SK-N-SH (cell line): ENCODE results near the gene OTOP1. TPM values are rescaled to one million over a fixed set of nuclear protein-coding genes. Genes with fewer than 3 reads are reported as not detected.

Source experiments
- CTCF ChIA-PET: fragments of 300-600, 350-600 bp; formaldehyde crosslinking; extraction: SDS; loops from one replicate; lab custom pipeline; 2021; lab: Yijun Ruan, JAX
- POLR2A ChIA-PET: fragments of 350-600 bp; sonication (Branson Sonifier 250); formaldehyde crosslinking; extraction: SDS; loops from one replicate; lab custom pipeline; 2020; ENCODE audit warnings: antibody characterized with exemption, inconsistent platforms; lab: Yijun Ruan, JAX
- DNase-seq: peaks from one replicate; pipeline ENCODE4 v3.0.0; 2012
- H2AFZ ChIP-seq: fragments of 200-600 bp; sonication (generic); 2 replicates; pipeline ENCODE4 v1.8.1; 2016; ENCODE audit warnings: antibody characterized with exemption, mild to moderate bottlenecking, low read depth
- H3F3A ChIP-seq: fragments of 200-600 bp; sonication (generic); replicated peaks from 2 replicates; pipeline ENCODE3; 2016; ENCODE audit warnings: antibody characterized with exemption, mild to moderate bottlenecking; ENCODE audit not compliant: insufficient read depth
- H3K27ac ChIP-seq, 2 experiments: fragments of 200-500 bp in 1 of 2; fragments of 200-600 bp in 1 of 2; sonication (Bioruptor generic) in 1 of 2; sonication (generic), shearing (Covaris generic) in 1 of 2; 2 replicates each; pipeline versions ENCODE4 v1.5.1 to v1.6.1; 2014 to 2016; ENCODE audit warnings: low read depth in 2 of 2, inconsistent platforms in 1 of 2, low read length in 1 of 2, mild to moderate bottlenecking in 1 of 2, mixed read lengths in 1 of 2
- H3K27me3 ChIP-seq: fragments of 200-600 bp; sonication (generic), shearing (Covaris generic); 2 replicates; pipeline ENCODE4 v1.6.1; 2016; ENCODE audit warnings: mixed run types; ENCODE audit not compliant: insufficient read depth
- H3K36me3 ChIP-seq, 2 experiments: fragments of 200-500 bp in 1 of 2; fragments of 200-600 bp in 1 of 2; sonication (Bioruptor generic) in 1 of 2; sonication (generic) in 1 of 2; replicated peaks in 1 of 2; 2 replicates each; pipeline versions ENCODE3 to v1.5.1; 2014 to 2016; ENCODE audit warnings: low read length in 1 of 2, mild to moderate bottlenecking in 1 of 2; ENCODE audit not compliant: insufficient read depth in 2 of 2, control insufficient read depth in 1 of 2
- H3K4me1 ChIP-seq, 2 experiments: fragments of 200-500 bp in 1 of 2; fragments of 200-600 bp in 1 of 2; sonication (Bioruptor generic) in 1 of 2; sonication (generic), shearing (Covaris generic) in 1 of 2; 2 replicates each; pipeline versions ENCODE4 v1.5.1 to v1.6.1; 2014 to 2016; ENCODE audit warnings: low read depth in 1 of 2, low read length in 1 of 2, mixed run types in 1 of 2; ENCODE audit not compliant: insufficient read depth in 2 of 2, control insufficient read depth in 1 of 2
- H3K4me2 ChIP-seq: fragments of 200-600 bp; sonication (generic), shearing (Covaris generic); 2 replicates; pipeline ENCODE4 v1.6.1; 2017; ENCODE audit warnings: mixed run types
- H3K4me3 ChIP-seq, 2 experiments: fragments of 200-500 bp in 1 of 2; fragments of 200-600 bp in 1 of 2; sonication (Bioruptor generic) in 1 of 2; sonication (generic), shearing (Covaris generic) in 1 of 2; 2 replicates each; pipeline versions ENCODE4 v1.5.1 to v1.8.1; 2014 to 2016; ENCODE audit warnings: low read depth in 2 of 2, inconsistent platforms in 1 of 2, low read length in 1 of 2, mild to moderate bottlenecking in 1 of 2, mixed read lengths in 1 of 2, moderate library complexity in 1 of 2
- H3K79me2 ChIP-seq: fragments of 200-600 bp; sonication (generic); 2 replicates; pipeline ENCODE4 v1.8.1; 2017; ENCODE audit warnings: mild to moderate bottlenecking; ENCODE audit not compliant: insufficient read depth
- H3K9ac ChIP-seq: fragments of 200-600 bp; sonication (generic); 2 replicates; pipeline ENCODE4 v1.6.1; 2017; ENCODE audit warnings: mixed run types
- H3K9me2 ChIP-seq: fragments of 200-600 bp; sonication (generic); 2 replicates; pipeline ENCODE4 v1.6.1; 2017; ENCODE audit warnings: mixed run types
- H3K9me3 ChIP-seq: fragments of 200-600 bp; sonication (generic); 2 replicates; pipeline ENCODE4 v1.6.1; 2017; ENCODE audit warnings: mixed run types, mild to moderate bottlenecking, moderate library complexity
- H4K20me1 ChIP-seq: fragments of 200-600 bp; sonication (generic); 2 replicates; pipeline ENCODE4 v1.6.1; 2017; ENCODE audit warnings: mild to moderate bottlenecking, mixed run types; ENCODE audit not compliant: insufficient read depth
- CHD2 ChIP-seq: fragments of 150-350 bp; IDR thresholded peaks from 2 replicates; pipeline ENCODE4 v1.6.1; 2018; ENCODE audit warnings: low read length; ENCODE audit not compliant: partially characterized antibody
- ELF1 ChIP-seq: IDR thresholded peaks from 2 replicates; pipeline ENCODE4 v1.4.0; 2012
- EP300 ChIP-seq, 2 experiments: IDR thresholded peaks; 2 replicates each; pipeline versions ENCODE4 v1.4.0 to v1.6.1; 2012; ENCODE audit warnings: borderline replicate concordance in 1 of 2, low read depth in 1 of 2, low read length in 1 of 2
- FOSL2 ChIP-seq: IDR thresholded peaks from 2 replicates; pipeline ENCODE4 v1.4.0; 2012; ENCODE audit warnings: low read depth, mild to moderate bottlenecking, moderate library complexity, borderline replicate concordance
- FOXM1 ChIP-seq: IDR thresholded peaks from 2 replicates; pipeline ENCODE4 v1.4.0; 2012; ENCODE audit warnings: low read depth, mild to moderate bottlenecking
- JUND ChIP-seq: IDR thresholded peaks from 2 replicates; pipeline ENCODE4 v1.4.0; 2012
- POLR2AphosphoS5 ChIP-seq: IDR thresholded peaks from 2 replicates; pipeline ENCODE4 v1.6.1; 2012; ENCODE audit warnings: low read depth, low read length
- RAD21 ChIP-seq: IDR thresholded peaks from 2 replicates; pipeline ENCODE4 v1.6.1; 2012; ENCODE audit warnings: mild to moderate bottlenecking, low read length
- RFX5 ChIP-seq: IDR thresholded peaks from 2 replicates; pipeline ENCODE4 v1.6.1; 2012; ENCODE audit warnings: mild to moderate bottlenecking, improper control_type of control experiment, low read length
- RXRA ChIP-seq: IDR thresholded peaks from 2 replicates; pipeline ENCODE4 v1.4.0; 2012; ENCODE audit warnings: low read depth, mild to moderate bottlenecking, borderline replicate concordance
- TAF1 ChIP-seq: IDR thresholded peaks from 2 replicates; pipeline ENCODE4 v1.6.1; 2012; ENCODE audit warnings: low read depth, mild to moderate bottlenecking, low read length, moderate library complexity, borderline replicate concordance
- TEAD4 ChIP-seq: IDR thresholded peaks from 2 replicates; pipeline ENCODE4 v1.4.0; 2012; ENCODE audit warnings: mild to moderate bottlenecking, borderline replicate concordance; ENCODE audit not compliant: insufficient read depth
- WGBS: methylation state at CpG from one replicate; pipeline ENCODE4 v1.1.6; 2017; ENCODE audit warnings: low lambda C conversion rate; 5-methylcytosine and 5-hydroxymethylcytosine counted together
- polyA plus RNA-seq, 3 experiments: library from polyadenylated mRNA; depleted of rRNA; stranded (reverse); fragments of >200 nt; gene quantifications; 2 replicates each; pipeline ENCODE4 v1.2.3, GENCODE V29; 2012
- TF ChIP-seq, protein P1 (sequence below): IDR thresholded peaks from 2 replicates; pipeline ENCODE4 v1.4.0; 2012; ENCODE audit warnings: low read depth, borderline replicate concordance
- TF ChIP-seq, protein P2 (sequence below): IDR thresholded peaks from 2 replicates; pipeline ENCODE4; 2012
- TF ChIP-seq, protein P3 (sequence below): fragments of 200-600 bp; sonication (generic); IDR thresholded peaks from 2 replicates; pipeline ENCODE4 v1.6.1; 2017; ENCODE audit warnings: antibody characterized with exemption, mild to moderate bottlenecking, moderate library complexity
- TF ChIP-seq, protein P4 (sequence below): IDR thresholded peaks from 2 replicates; pipeline ENCODE4 v1.4.0; 2012; ENCODE audit warnings: low read depth

The OTOP1 gene
- polyA plus RNA-seq, 1 of the 3 experiments (the other 2 are of a cell fraction) = not detected

DNA sequence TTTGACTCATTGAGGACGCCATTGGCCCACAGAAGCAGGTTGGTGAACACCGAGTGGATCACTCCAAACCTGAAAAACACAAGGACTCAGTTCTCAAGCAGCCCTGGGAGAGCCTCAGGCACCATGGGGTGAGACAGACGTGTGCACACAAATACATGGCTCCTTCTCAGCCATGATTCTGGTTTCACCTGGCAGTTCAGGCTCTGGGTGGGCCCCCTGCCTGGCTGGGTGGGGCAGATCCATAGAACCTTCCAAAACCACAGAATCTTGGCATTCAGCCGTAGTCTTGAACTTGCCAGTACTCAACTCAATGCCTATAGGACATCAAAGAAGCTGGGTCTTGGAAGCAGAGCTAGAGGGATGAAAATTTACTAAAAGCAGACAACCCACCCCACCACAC is 24.2 kb downstream of the OTOP1 start:
- CTCF ChIA-PET = no interaction called here
- POLR2A ChIA-PET = no interaction called here
- WGBS = 0% methylated on average over 1 of the region's 4 CpGs

DNA sequence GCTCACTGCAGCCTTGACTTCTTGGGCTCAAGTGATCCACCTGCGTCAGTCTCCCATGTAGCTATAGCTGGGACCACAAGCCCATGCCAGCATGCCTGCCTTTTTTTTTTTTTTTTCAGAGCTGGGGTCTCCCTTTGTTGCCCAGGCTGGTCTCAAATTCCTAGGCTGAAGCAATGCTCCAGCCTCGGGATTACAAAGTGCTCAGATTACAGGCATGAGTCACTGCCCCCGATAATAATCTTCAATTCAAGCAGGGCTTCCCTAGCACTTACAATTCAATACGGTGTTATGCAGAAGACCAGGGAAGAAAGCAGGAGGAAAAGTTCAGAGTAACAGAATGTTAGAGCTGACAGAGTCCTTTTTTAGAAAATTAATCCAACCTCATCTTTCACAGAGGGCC is 26.1 kb downstream of the OTOP1 start:
- 3% methylated on average over 4 of the region's 4 CpGs for WGBS
- ChIA-PET CTCF (interaction anchor here (1.2 kb wide), 2 partner anchors 18 to 23 kb away, joined by 3 to 5 read pairs; no protein-coding TSS in a partner anchor), POLR2A (no interaction called here)
- Histone ChIP-seq H3K9me2 (no peaks in the 10 kb centered on the region), H3K36me3 (no peaks in the 10 kb centered on the region)
- TF ChIP-seq POLR2AphosphoS5 = no peak
- TF ChIP-seq, protein P1, sequence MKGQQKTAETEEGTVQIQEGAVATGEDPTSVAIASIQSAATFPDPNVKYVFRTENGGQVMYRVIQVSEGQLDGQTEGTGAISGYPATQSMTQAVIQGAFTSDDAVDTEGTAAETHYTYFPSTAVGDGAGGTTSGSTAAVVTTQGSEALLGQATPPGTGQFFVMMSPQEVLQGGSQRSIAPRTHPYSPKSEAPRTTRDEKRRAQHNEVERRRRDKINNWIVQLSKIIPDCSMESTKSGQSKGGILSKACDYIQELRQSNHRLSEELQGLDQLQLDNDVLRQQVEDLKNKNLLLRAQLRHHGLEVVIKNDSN = no peak
- no peak for TF ChIP-seq ELF1
- TF ChIP-seq CHD2 = no peak
- TF ChIP-seq FOXM1 = no peak
- TF ChIP-seq RFX5 = no peak
- TF ChIP-seq FOSL2 = peak; percentile 34; the same call in 1 of the 2 replicates
- TF ChIP-seq, protein P2, sequence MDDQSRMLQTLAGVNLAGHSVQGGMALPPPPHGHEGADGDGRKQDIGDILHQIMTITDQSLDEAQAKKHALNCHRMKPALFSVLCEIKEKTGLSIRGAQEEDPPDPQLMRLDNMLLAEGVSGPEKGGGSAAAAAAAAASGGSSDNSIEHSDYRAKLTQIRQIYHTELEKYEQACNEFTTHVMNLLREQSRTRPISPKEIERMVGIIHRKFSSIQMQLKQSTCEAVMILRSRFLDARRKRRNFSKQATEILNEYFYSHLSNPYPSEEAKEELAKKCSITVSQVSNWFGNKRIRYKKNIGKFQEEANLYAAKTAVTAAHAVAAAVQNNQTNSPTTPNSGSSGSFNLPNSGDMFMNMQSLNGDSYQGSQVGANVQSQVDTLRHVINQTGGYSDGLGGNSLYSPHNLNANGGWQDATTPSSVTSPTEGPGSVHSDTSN = no peak
- no peak for TF ChIP-seq RAD21
- TF ChIP-seq, protein P3, sequence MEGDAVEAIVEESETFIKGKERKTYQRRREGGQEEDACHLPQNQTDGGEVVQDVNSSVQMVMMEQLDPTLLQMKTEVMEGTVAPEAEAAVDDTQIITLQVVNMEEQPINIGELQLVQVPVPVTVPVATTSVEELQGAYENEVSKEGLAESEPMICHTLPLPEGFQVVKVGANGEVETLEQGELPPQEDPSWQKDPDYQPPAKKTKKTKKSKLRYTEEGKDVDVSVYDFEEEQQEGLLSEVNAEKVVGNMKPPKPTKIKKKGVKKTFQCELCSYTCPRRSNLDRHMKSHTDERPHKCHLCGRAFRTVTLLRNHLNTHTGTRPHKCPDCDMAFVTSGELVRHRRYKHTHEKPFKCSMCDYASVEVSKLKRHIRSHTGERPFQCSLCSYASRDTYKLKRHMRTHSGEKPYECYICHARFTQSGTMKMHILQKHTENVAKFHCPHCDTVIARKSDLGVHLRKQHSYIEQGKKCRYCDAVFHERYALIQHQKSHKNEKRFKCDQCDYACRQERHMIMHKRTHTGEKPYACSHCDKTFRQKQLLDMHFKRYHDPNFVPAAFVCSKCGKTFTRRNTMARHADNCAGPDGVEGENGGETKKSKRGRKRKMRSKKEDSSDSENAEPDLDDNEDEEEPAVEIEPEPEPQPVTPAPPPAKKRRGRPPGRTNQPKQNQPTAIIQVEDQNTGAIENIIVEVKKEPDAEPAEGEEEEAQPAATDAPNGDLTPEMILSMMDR = no peak
- TF ChIP-seq JUND = 0 out of 2 replicates have a peak, but pooled peaks have one; percentile 15
- TF ChIP-seq TEAD4 = no peak
- TF ChIP-seq, all 33 proteins: peak for 2
- no peak overlapping the region for H3K9ac ChIP-seq
- no peaks in the 10 kb centered on the region for H3K79me2 ChIP-seq
- H3K4me1 ChIP-seq = no peaks in the 10 kb centered on the region
- H2AFZ ChIP-seq = no peak overlapping the region
- no peak overlapping the region for H3K4me3 ChIP-seq
- peaks cover 63% of the 10 kb centered on the region for H3K27me3 ChIP-seq
- no peaks in the 10 kb centered on the region for H3K9me3 ChIP-seq
- no peak overlapping the region for H3K27ac ChIP-seq
- no peaks in the 10 kb centered on the region for H4K20me1 ChIP-seq
- no peak for DNase-seq
- no peak overlapping the region for H3K4me2 ChIP-seq
- H3F3A ChIP-seq = no peaks in the 10 kb centered on the region

More for the DNA sequence above, 24.2 kb downstream of the OTOP1 start:
- H3K36me3 ChIP-seq = no peaks in the 10 kb centered on the region
- no peak overlapping the region for H2AFZ ChIP-seq
- no peak overlapping the region for H3K27ac ChIP-seq
- H3K4me1 ChIP-seq = no peaks in the 10 kb centered on the region
- no peaks in the 10 kb centered on the region for H3K9me3 ChIP-seq
- H3F3A ChIP-seq = no peaks in the 10 kb centered on the region
- no peaks in the 10 kb centered on the region for H4K20me1 ChIP-seq
- no peaks in the 10 kb centered on the region for H3K9me2 ChIP-seq
- no peak overlapping the region for H3K4me2 ChIP-seq
- DNase-seq = no peak
- no peaks in the 10 kb centered on the region for H3K79me2 ChIP-seq
- peaks cover 58% of the 10 kb centered on the region for H3K27me3 ChIP-seq
- no peak overlapping the region for H3K4me3 ChIP-seq
- no peak overlapping the region for H3K9ac ChIP-seq
- TF ChIP-seq POLR2AphosphoS5 (no peak), RXRA (no peak), JUND (no peak), RFX5 (no peak), EP300 (IDR thresholded peaks at IDR 0.05; ENCODE audit: borderline replicate concordance in 1 of 2, low read depth in 1 of 2, low read length in 1 of 2) (no peak), FOXM1 (no peak), TAF1 (no peak), TEAD4 (no peak)
- TF ChIP-seq, protein P1 = no peak
- TF ChIP-seq, protein P3 = no peak
- TF ChIP-seq, protein P4, sequence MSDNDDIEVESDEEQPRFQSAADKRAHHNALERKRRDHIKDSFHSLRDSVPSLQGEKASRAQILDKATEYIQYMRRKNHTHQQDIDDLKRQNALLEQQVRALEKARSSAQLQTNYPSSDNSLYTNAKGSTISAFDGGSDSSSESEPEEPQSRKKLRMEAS = no peak
